Gastroesophageal sphincter (tissue), 3 donors: ENCODE results near the gene DOCK2.

Experiments used
- POLR2A ChIP-seq, 2 donors: fragments of 450-650 bp; IDR thresholded peaks; one replicate each; pipeline ENCODE4 v1.6.1; 2017; ENCODE audit warnings: antibody characterized with exemption in 2 of 2, mild to moderate bottlenecking in 2 of 2, moderate library complexity in 1 of 2
- TF ChIP-seq, protein P1 (sequence below), 4 experiments: fragments of 200-600 bp in 2 of 4; fragments of 450-650 bp in 2 of 4; sonication (generic) in 1 of 4; IDR thresholded peaks; one replicate each; pipeline ENCODE4 v1.5.1; 2017 to 2019; ENCODE audit warnings: antibody characterized with exemption in 4 of 4, mild to moderate bottlenecking in 2 of 4, moderate library complexity in 2 of 4

GRCh38 chr5:169791251-169791650 is 154.2 kb downstream of the DOCK2 start:
- TF ChIP-seq, protein P1, sequence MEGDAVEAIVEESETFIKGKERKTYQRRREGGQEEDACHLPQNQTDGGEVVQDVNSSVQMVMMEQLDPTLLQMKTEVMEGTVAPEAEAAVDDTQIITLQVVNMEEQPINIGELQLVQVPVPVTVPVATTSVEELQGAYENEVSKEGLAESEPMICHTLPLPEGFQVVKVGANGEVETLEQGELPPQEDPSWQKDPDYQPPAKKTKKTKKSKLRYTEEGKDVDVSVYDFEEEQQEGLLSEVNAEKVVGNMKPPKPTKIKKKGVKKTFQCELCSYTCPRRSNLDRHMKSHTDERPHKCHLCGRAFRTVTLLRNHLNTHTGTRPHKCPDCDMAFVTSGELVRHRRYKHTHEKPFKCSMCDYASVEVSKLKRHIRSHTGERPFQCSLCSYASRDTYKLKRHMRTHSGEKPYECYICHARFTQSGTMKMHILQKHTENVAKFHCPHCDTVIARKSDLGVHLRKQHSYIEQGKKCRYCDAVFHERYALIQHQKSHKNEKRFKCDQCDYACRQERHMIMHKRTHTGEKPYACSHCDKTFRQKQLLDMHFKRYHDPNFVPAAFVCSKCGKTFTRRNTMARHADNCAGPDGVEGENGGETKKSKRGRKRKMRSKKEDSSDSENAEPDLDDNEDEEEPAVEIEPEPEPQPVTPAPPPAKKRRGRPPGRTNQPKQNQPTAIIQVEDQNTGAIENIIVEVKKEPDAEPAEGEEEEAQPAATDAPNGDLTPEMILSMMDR (IDR thresholded peaks at IDR 0.05): no peak
- TF ChIP-seq POLR2A (IDR thresholded peaks at IDR 0.05): no peak
